DMS153 (cell line): ENCODE results near the gene RNF112.

Experiments
- DNase-seq: peaks from one replicate; lab custom pipeline; 2025; lab: John Stamatoyannopoulos, UW

RNF112 gene

GRCh38 chr17:19410875-19411620 lies at the start of gene RNF112:
Gene RNF112 (plus strand): TSS chr17:19411232. CDS start chr17:19411409, 177 bp downstream.
- DNase-seq = no peak

DNA sequence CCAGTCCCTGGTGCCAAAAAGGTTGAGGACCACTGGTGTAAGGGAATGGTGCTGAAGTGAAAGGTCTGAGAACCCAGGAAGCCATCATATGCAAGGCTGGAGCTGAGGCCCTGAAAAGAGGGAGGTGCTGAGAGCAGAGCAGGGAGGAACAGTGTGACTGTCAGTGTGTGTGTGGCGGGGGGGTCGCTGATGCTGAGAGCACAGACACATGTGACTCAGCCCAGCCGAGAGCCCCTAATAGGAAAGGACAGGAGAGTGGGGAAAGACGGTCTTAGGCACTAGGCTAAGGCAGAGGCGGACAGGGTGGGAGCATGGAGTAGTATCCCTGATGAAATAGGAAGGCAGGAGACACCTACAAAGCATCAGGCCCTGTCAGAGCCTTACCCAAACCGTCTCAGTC lies 49.7 kb upstream of the RNF112 start:
- no peak for DNase-seq

- no peak for DNase-seq
These were observed 49.1 kb upstream of the RNF112 start for GRCh38 chr17:19361944-19362276.

GRCh38 chr17:19362277-19363113 lies 48.5 kb upstream of the RNF112 start, which contains the start of gene B9D1:
Gene B9D1 (minus strand): TSS chr17:19362723. CDS start chr17:19362569, 154 bp downstream.
- peak; percentile 64 for DNase-seq

- DNase-seq = no peak
These were observed 48.0 kb upstream of the RNF112 start for GRCh38 chr17:19363114-19363438.

DNA sequence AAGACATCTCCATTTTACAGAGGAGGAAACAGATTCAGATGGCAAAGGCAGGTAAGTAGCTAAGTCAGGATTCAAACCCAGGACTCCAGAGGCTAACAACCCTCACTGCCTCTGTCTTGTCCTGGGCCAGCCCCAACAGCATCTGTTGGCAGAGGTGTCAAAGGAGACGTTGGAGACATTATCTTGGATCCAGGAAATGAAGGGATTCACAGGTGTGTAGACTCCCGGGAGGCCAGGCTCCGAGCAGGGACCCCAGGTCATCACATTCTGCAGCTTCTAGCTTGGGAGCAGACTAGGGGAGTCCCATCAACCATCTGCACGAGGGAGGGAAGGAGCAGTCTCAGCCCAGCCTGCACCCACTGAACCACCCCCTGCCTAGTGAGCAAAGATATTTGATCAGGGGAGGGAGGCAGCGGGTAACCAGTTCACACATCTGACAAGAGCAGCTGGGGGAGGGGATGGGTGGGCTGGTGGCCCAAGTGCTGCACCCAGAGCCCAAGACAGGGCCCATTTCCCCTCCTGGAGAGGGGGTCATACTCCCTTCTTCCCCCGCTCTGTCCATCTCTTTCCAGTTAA lies 47.5 kb upstream of the RNF112 start:
- DNase-seq = no peak

GRCh38 chr17:19364699-19365498 lies 46.1 kb upstream of the RNF112 start:
- no peak for DNase-seq

GRCh38 chr17:19365499-19365817 lies 45.6 kb upstream of the RNF112 start:
- no peak for DNase-seq

GRCh38 chr17:19365833-19366636 lies 45.0 kb upstream of the RNF112 start:
- no peak for DNase-seq

DNA sequence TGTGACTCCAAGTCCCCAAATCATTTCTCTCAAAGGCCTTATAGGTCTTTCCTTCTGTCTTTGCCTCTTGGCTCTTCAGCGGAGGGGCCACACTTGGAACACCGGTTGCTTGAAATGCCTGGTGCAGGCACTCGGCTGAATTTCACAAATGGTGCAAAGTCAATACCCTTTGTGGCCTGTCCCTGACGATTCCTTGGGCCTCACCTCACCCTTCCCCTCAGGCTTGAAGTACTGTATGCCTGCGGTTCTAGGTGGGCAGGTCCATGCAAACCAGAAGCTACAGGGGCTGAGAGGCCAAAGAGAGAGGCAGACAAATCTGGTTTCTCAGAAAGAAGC lies 44.4 kb upstream of the RNF112 start:
- DNase-seq = no peak

GRCh38 chr17:19368229-19368628 lies 42.8 kb upstream of the RNF112 start:
- DNase-seq = no peak

- DNase-seq = no peak
These were observed 41.8 kb upstream of the RNF112 start for GRCh38 chr17:19369107-19369778.

- DNase-seq = no peak
These were observed 41.1 kb upstream of the RNF112 start for GRCh38 chr17:19369846-19370492.

GRCh38 chr17:19370493-19370960 lies 40.5 kb upstream of the RNF112 start:
- peak; percentile 33 for DNase-seq

DNA sequence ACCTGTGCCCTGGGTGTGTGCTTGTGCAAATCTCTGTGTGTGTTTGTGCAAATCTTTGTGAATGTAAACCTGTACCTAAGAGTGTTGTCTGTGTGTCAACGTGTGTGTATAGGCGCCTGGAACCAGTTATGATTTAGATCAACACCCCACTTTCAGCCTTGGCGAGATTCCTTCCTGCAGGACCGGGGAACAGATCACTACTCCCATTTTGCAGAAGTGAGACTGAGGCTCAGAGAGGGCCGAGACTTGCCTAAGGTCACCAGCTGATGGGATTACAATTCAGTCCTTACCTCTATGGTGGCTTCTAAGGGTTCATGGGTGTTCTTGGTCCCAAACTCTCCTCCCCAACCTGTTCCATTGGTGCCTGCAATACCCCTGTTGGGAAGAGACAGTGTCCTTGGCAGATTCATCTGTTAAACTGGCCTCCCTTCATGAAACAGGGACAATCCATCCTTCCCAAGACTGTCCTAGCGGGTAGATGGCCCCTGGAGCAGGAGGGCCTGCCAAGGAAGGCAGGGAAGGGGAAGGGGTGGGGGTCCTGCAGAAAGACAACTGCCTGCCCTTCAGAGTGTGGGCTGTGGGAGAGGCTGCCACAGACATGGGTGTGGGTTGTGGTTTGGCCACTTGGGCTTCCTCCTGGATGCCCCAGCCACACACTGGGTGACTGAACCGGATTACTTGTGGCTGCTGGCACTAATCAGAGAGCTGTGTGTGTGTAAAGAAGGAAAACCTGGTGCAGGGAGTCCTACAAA lies 39.6 kb upstream of the RNF112 start:
- DNase-seq = no peak

DNA sequence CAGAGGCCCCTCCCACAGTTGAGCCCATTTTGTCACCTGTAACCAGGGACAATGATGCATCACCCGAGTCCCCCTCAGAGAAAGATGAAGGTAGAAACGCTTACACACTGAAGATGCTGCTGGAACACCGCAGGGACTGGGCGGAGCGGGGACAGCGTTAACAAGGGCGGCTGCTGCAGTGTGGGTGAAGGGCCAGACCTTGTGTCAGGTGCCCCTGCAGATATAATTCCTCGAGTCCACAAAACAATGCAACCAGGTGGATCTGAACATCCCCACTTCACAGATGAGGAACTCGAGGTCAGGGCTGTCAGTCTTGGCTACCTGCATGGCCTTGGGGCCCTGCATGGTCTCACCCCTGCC lies 39.0 kb upstream of the RNF112 start:
- no peak for DNase-seq

GRCh38 chr17:19372439-19372838 lies 38.6 kb upstream of the RNF112 start:
- DNase-seq = no peak

GRCh38 chr17:19372866-19373504 lies 38.0 kb upstream of the RNF112 start:
- no peak for DNase-seq

GRCh38 chr17:19374136-19374535 lies 36.9 kb upstream of the RNF112 start:
- no peak for DNase-seq
